Mesenchymal stem cell (in vitro differentiated cells and primary cell): ENCODE data around the gene PRMT3.

Experiments used
- DNase-seq: peaks from one replicate; pipeline ENCODE4 v3.0.0-alpha.2; 2013
- H2AFZ ChIP-seq: one replicate; pipeline ENCODE4 v1.6.1; 2013; ENCODE audit warnings: low read depth, mild to moderate bottlenecking, control low read depth, inconsistent platforms, low read length, moderate library complexity
- H2AK5ac ChIP-seq: 2 replicates; pipeline ENCODE4 v1.6.1; 2013; ENCODE audit warnings: low read length, moderate library complexity, mild to moderate bottlenecking, inconsistent platforms; ENCODE audit not compliant: severe bottlenecking
- H2BK120ac ChIP-seq: one replicate; pipeline ENCODE4 v1.6.1; 2013; ENCODE audit warnings: low read depth, mild to moderate bottlenecking, inconsistent platforms, low read length, moderate library complexity
- H2BK12ac ChIP-seq, 2 experiments: one replicate each; pipeline ENCODE4 v1.6.1; 2013; ENCODE audit warnings: inconsistent platforms in 2 of 2, low read length in 2 of 2, mild to moderate bottlenecking in 2 of 2, moderate library complexity in 2 of 2, control low read depth in 1 of 2
- H2BK15ac ChIP-seq: one replicate; pipeline ENCODE4 v1.6.1; 2013; ENCODE audit warnings: mild to moderate bottlenecking, low read depth, inconsistent platforms; ENCODE audit not compliant: poor library complexity, severe bottlenecking
- H2BK5ac ChIP-seq: 2 replicates; pipeline ENCODE4 v1.6.1; 2013; ENCODE audit warnings: low read depth, mild to moderate bottlenecking, low read length, control low read depth, inconsistent platforms; ENCODE audit not compliant: poor library complexity, severe bottlenecking
- H3K14ac ChIP-seq, 2 experiments: one replicate each; pipeline ENCODE4 v1.6.1; 2013; ENCODE audit warnings: inconsistent platforms in 2 of 2, low read length in 2 of 2, control low read depth in 1 of 2, mild to moderate bottlenecking in 1 of 2, moderate library complexity in 1 of 2
- H3K18ac ChIP-seq, 2 experiments: one replicate each; pipeline ENCODE4 v1.6.1; 2013; ENCODE audit warnings: inconsistent platforms in 2 of 2, low read length in 2 of 2, control low read depth in 1 of 2, low read depth in 1 of 2, mild to moderate bottlenecking in 1 of 2
- H3K23ac ChIP-seq, 2 experiments: one replicate each; pipeline ENCODE4 v1.6.1; 2013; ENCODE audit warnings: inconsistent platforms in 2 of 2, low read length in 2 of 2, mild to moderate bottlenecking in 2 of 2, moderate library complexity in 2 of 2, control low read depth in 1 of 2
- H3K27ac ChIP-seq: 2 replicates; pipeline ENCODE4 v1.5.1; 2013; ENCODE audit warnings: mild to moderate bottlenecking, moderate library complexity, low read length, control low read depth, inconsistent platforms; ENCODE audit not compliant: poor library complexity, severe bottlenecking
- H3K27me3 ChIP-seq, 2 experiments: 2 replicates each; pipeline versions ENCODE4 v1.6.1 to v1.7.0; 2013; ENCODE audit warnings: low read length in 2 of 2, mild to moderate bottlenecking in 2 of 2, moderate library complexity in 2 of 2, control low read depth in 1 of 2, inconsistent platforms in 1 of 2; ENCODE audit not compliant: control insufficient read depth in 1 of 2, insufficient read depth in 1 of 2
- H3K36me3 ChIP-seq, 2 experiments: 2 replicates each; pipeline versions ENCODE4 v1.6.1 to v1.7.0; 2013; ENCODE audit warnings: low read length in 2 of 2, control low read depth in 1 of 2, inconsistent platforms in 1 of 2, low read depth in 1 of 2, mild to moderate bottlenecking in 1 of 2; ENCODE audit not compliant: insufficient read depth in 2 of 2, control insufficient read depth in 1 of 2
- H3K4ac ChIP-seq, 2 experiments: one replicate each; pipeline ENCODE4 v1.6.1; 2013; ENCODE audit warnings: inconsistent platforms in 2 of 2, low read length in 2 of 2, mild to moderate bottlenecking in 2 of 2, moderate library complexity in 2 of 2, control low read depth in 1 of 2, low read depth in 1 of 2
- H3K4me1 ChIP-seq: 2 replicates; pipeline ENCODE4 v1.6.1; 2013; ENCODE audit warnings: low read depth, low read length, control low read depth; ENCODE audit not compliant: control insufficient read depth, insufficient read depth
- H3K4me2 ChIP-seq: 2 replicates; pipeline ENCODE4 v1.6.1; 2013; ENCODE audit warnings: low read length, mild to moderate bottlenecking, inconsistent platforms; ENCODE audit not compliant: poor library complexity, severe bottlenecking
- H3K4me3 ChIP-seq, 2 experiments: 2 replicates each; pipeline versions ENCODE4 v1.5.1 to v1.7.0; 2013; ENCODE audit warnings: low read length in 2 of 2, mild to moderate bottlenecking in 2 of 2, control low read depth in 1 of 2, low read depth in 1 of 2; ENCODE audit not compliant: insufficient read depth in 1 of 2
- H3K79me1 ChIP-seq: replicated peaks from 2 replicates; pipeline ENCODE4 v1.6.1; 2013; ENCODE audit warnings: mild to moderate bottlenecking, control low read depth, low read length, inconsistent platforms; ENCODE audit not compliant: poor library complexity, severe bottlenecking
- H3K9ac ChIP-seq: 2 replicates; pipeline ENCODE4 v1.7.0; 2013; ENCODE audit warnings: mild to moderate bottlenecking, low read length, moderate library complexity
- H3K9me3 ChIP-seq: 2 replicates; pipeline ENCODE4 v1.7.0; 2013; ENCODE audit warnings: mild to moderate bottlenecking, low read length; ENCODE audit not compliant: control insufficient read depth
- H4K8ac ChIP-seq: one replicate; pipeline ENCODE4 v1.6.1; 2013; ENCODE audit warnings: inconsistent platforms, mild to moderate bottlenecking, low read length, moderate library complexity
- H4K91ac ChIP-seq: one replicate; pipeline ENCODE4 v1.6.1; 2013; ENCODE audit warnings: mild to moderate bottlenecking, low read length, inconsistent platforms
- WGBS: methylation state at CpG from one replicate; pipeline ENCODE4 v1.1.7; 2013; ENCODE audit warnings: mixed read lengths; 5-methylcytosine and 5-hydroxymethylcytosine counted together

PRMT3 gene

GRCh38 chr11:20536784-20537183 lies 149.3 kb downstream of the PRMT3 start:
- peaks cover 6% of the 10 kb centered on the region for H3K9me3 ChIP-seq
- no peak overlapping the region for H2AK5ac ChIP-seq
- H3K4me2 ChIP-seq: no peak overlapping the region
- no peak overlapping the region for H4K8ac ChIP-seq
- no peak overlapping the region for H3K27ac ChIP-seq
- no peak overlapping the region for H2BK15ac ChIP-seq
- H2BK120ac ChIP-seq: no peak overlapping the region
- H3K18ac ChIP-seq: no peak overlapping the region
- no peak overlapping the region for H2AFZ ChIP-seq
- no peak overlapping the region for H3K4ac ChIP-seq
- no peaks in the 10 kb centered on the region for H3K79me1 ChIP-seq
- no peak overlapping the region for H2BK5ac ChIP-seq
- no peaks in the 10 kb centered on the region for H3K4me1 ChIP-seq
- DNase-seq: no peak
- H4K91ac ChIP-seq: no peak overlapping the region
- H3K23ac ChIP-seq: no peak overlapping the region
- H2BK12ac ChIP-seq: no peak overlapping the region
- no peak overlapping the region for H3K9ac ChIP-seq
- no peak overlapping the region for H3K4me3 ChIP-seq
- H3K36me3 ChIP-seq: no peaks in the 10 kb centered on the region
- H3K14ac ChIP-seq: no peak overlapping the region
- H3K27me3 ChIP-seq: peaks cover 0 to 3% of the 10 kb centered on the region in 2 experiments
- WGBS: 80% methylated on average over 1 of the region's 1 CpG

GRCh38 chr11:20541503-20541902 lies 154.0 kb downstream of the PRMT3 start:
- Histone ChIP-seq H2BK12ac (no peak overlapping the region), H2BK120ac (no peak overlapping the region), H3K18ac (no peak overlapping the region), H3K9me3 (peaks cover 6% of the 10 kb centered on the region), H2BK15ac (no peak overlapping the region), H3K4me2 (no peak overlapping the region), H2AFZ (no peak overlapping the region), H2BK5ac (no peak overlapping the region), H3K27me3 (no peaks in the 10 kb centered on the region), H4K8ac (no peak overlapping the region), H3K9ac (no peak overlapping the region), H2AK5ac (no peak overlapping the region), H3K14ac (no peak overlapping the region), H3K27ac (no peak overlapping the region), H4K91ac (no peak overlapping the region), H3K23ac (no peak overlapping the region), H3K4me3 (no peak overlapping the region), H3K4ac (no peak overlapping the region), H3K4me1 (no peaks in the 10 kb centered on the region), H3K79me1 (no peaks in the 10 kb centered on the region), H3K36me3 (no peaks in the 10 kb centered on the region)
- no CpG with 5 or more reads among the region's 2 CpGs for WGBS
- DNase-seq: no peak

GRCh38 chr11:20544603-20545237 lies 157.2 kb downstream of the PRMT3 start:
- WGBS: 48% methylated on average over 8 of the region's 8 CpGs
- H3K4me1 ChIP-seq: no peaks in the 10 kb centered on the region
- no peak overlapping the region for H3K18ac ChIP-seq
- no peak for DNase-seq
- H3K36me3 ChIP-seq: no peaks in the 10 kb centered on the region
- no peak overlapping the region for H3K9ac ChIP-seq
- H3K79me1 ChIP-seq: no peaks in the 10 kb centered on the region
- no peak overlapping the region for H2BK12ac ChIP-seq
- no peak overlapping the region for H2BK5ac ChIP-seq
- H2BK120ac ChIP-seq: no peak overlapping the region
- no peak overlapping the region for H3K4me3 ChIP-seq
- H2BK15ac ChIP-seq: no peak overlapping the region
- H3K14ac ChIP-seq: no peak overlapping the region
- no peak overlapping the region for H3K4me2 ChIP-seq
- peaks cover 6% of the 10 kb centered on the region for H3K9me3 ChIP-seq
- H3K23ac ChIP-seq: no peak overlapping the region
- H3K4ac ChIP-seq: no peak overlapping the region
- no peaks in the 10 kb centered on the region for H3K27me3 ChIP-seq
- H2AFZ ChIP-seq: no peak overlapping the region
- no peak overlapping the region for H3K27ac ChIP-seq
- no peak overlapping the region for H4K8ac ChIP-seq
- H2AK5ac ChIP-seq: no peak overlapping the region
- no peak overlapping the region for H4K91ac ChIP-seq

- H4K8ac ChIP-seq: no peak overlapping the region
- H3K23ac ChIP-seq: no peak overlapping the region
- no peak overlapping the region for H3K27ac ChIP-seq
- no CpG with 5 or more reads among the region's 2 CpGs for WGBS
- H3K36me3 ChIP-seq: no peaks in the 10 kb centered on the region
- no peaks in the 10 kb centered on the region for H3K9me3 ChIP-seq
- no peaks in the 10 kb centered on the region for H3K79me1 ChIP-seq
- H3K9ac ChIP-seq: no peak overlapping the region
- no peak overlapping the region for H3K4me3 ChIP-seq
- no peak overlapping the region for H2BK15ac ChIP-seq
- no peak for DNase-seq
- no peaks in the 10 kb centered on the region for H3K27me3 ChIP-seq
- H3K18ac ChIP-seq: no peak overlapping the region
- no peak overlapping the region for H2BK120ac ChIP-seq
- H2BK5ac ChIP-seq: no peak overlapping the region
- no peak overlapping the region for H3K4ac ChIP-seq
- H3K4me2 ChIP-seq: no peak overlapping the region
- H4K91ac ChIP-seq: no peak overlapping the region
- no peak overlapping the region for H2AK5ac ChIP-seq
- no peak overlapping the region for H3K14ac ChIP-seq
- no peak overlapping the region for H2BK12ac ChIP-seq
- no peaks in the 10 kb centered on the region for H3K4me1 ChIP-seq
- H2AFZ ChIP-seq: no peak overlapping the region
Observed at GRCh38 chr11:20547411-20547810, 159.9 kb downstream of the PRMT3 start.
